ENCODE measurements around the gene ID2. TPM values are rescaled to one million over a fixed set of nuclear protein-coding genes. Genes with fewer than 3 reads are reported as not detected.

The ID2 gene
- total and polyA plus RNA-seq, 10 of the 15 experiments (the other 5 are each of a cell fraction or from before 2014, with no cell fraction given), result 39.0 to 613 (median 73.6) TPM

- H4K20me1 ChIP-seq (ENCODE audit: control insufficient read depth, insufficient read depth), result no peaks in the 10 kb centered on the region
- BruUV-seq (replicated peaks), result no TSS peak
- TF ChIP-seq POU2F2 (IDR thresholded peaks at IDR 0.05; ENCODE audit: borderline replicate concordance, low read depth, low read length), result no peak
- TF ChIP-seq ATF2 (IDR thresholded peaks at IDR 0.05; ENCODE audit: low read length), result no peak
- no peak for TF ChIP-seq IRF3 (IDR thresholded peaks at IDR 0.05)
- no peak for TF ChIP-seq ATF3 (IDR thresholded peaks at IDR 0.05; ENCODE audit: borderline replicate concordance, extremely low read depth, low read depth, low read length)
- no peak for TF ChIP-seq CEBPZ (IDR thresholded peaks at IDR 0.05; ENCODE audit: low read depth, low read length)
- no peak for TF ChIP-seq GATAD2B (conservative IDR thresholded peaks at IDR 0.05; ENCODE audit: low read depth)
- TF ChIP-seq MYC (IDR thresholded peaks at IDR 0.05; ENCODE audit: insufficient read depth, insufficient read length, insufficient replicate concordance, low read length, severe bottlenecking), result no peak
- TF ChIP-seq USF2 (IDR thresholded peaks at IDR 0.05; ENCODE audit: borderline replicate concordance, low read depth, low read length), result no peak
- TF ChIP-seq KLF5 (IDR thresholded peaks at IDR 0.05; ENCODE audit: partially characterized antibody), result no peak
- TF ChIP-seq BHLHE40 (IDR thresholded peaks at IDR 0.05; ENCODE audit: borderline replicate concordance in 1 of 2, low read depth in 2 of 2, low read length in 1 of 2), result no peak
- no peak overlapping the region for H3K27ac ChIP-seq (ENCODE audit: control insufficient read depth, insufficient read depth)
- no peak overlapping the region for H3K4me2 ChIP-seq (ENCODE audit: control insufficient read depth, insufficient read depth)
- ChIA-PET CTCF (interaction anchor here (1.0 kb wide), 1 partner anchor 9 kb away, joined by 3 read pairs; no protein-coding TSS in a partner anchor), POLR2A (no interaction called here), RAD21 (ENCODE audit: unreplicated experiment) (interaction anchor here (1.4 to 1.5 kb wide), 2 partner anchors 10 to 12 kb away, joined by 3 to 5 read pairs; partner anchors contain the start of gene ID2), SMC1A (ENCODE audit: uncharacterized antibody, unreplicated experiment) (interaction anchor here (1.1 to 1.3 kb wide), 3 partner anchors 11 to 63 kb away, joined by 3 to 5 read pairs (median 4); no protein-coding TSS in a partner anchor)
- no peaks in the 10 kb centered on the region; a peak in 2 of 4 replicates for H3K27me3 ChIP-seq (replicated peaks in 1 of 2; ENCODE audit: control insufficient read depth in 2 of 2, insufficient read depth in 2 of 2, low read length in 1 of 2)
- in situ Hi-C loops (cut with MboI) (no loop called here), intact Hi-C loops (cut with micrococcal nuclease; ENCODE audit: unreplicated experiment) (no loop called here)
- ATAC-seq, result no peak
- no peaks in the 10 kb centered on the region for H3K79me2 ChIP-seq (ENCODE audit: control insufficient read depth, insufficient read depth, low read length)
- DNase-seq (ENCODE audit: low read depth, low spot score), result no peak
- 0% methylated on average over 3 of the region's 3 CpGs for WGBS (ENCODE audit: insufficient coverage, insufficient replicate concordance, low lambda C conversion rate, missing lambda C conversion rate)
- no peaks in the 10 kb centered on the region for H3K36me3 ChIP-seq (ENCODE audit: control insufficient read depth in 2 of 2, insufficient read depth in 2 of 2, low read length in 1 of 2)
- no peak overlapping the region for H2AFZ ChIP-seq (ENCODE audit: control insufficient read depth, low read depth, low read length)
- no peak overlapping the region for H3K4me3 ChIP-seq
- peaks cover 5% of the 10 kb centered on the region; the same call in 2 of the 3 replicates for H3K9me3 ChIP-seq (replicated peaks; ENCODE audit: control insufficient read depth, insufficient read depth, low read length)
- no peaks in the 10 kb centered on the region for H3K4me1 ChIP-seq (ENCODE audit: control insufficient read depth, insufficient read depth, low read length)
- no peak overlapping the region for H3K9ac ChIP-seq (ENCODE audit: control insufficient read depth, insufficient read depth, low read length)
- FAIRE-seq, result no peak
These were observed 12.6 kb upstream of the ID2 start for GRCh38 chr2:8669157-8669817.

All from GM12878 (cell line).